Panc1 (cell line): ENCODE data around the gene CHD6.

Source experiments
- POLR2AphosphoS5 ChIP-seq: IDR thresholded peaks from 2 replicates; pipeline ENCODE4 v1.6.1; 2012; ENCODE audit warnings: mild to moderate bottlenecking, low read depth, low read length, moderate library complexity
- TF ChIP-seq, protein P1 (sequence below): fragments of 450-650 bp; IDR thresholded peaks from 2 replicates; pipeline ENCODE4 v1.5.1; 2017; ENCODE audit warnings: mild to moderate bottlenecking

DNA sequence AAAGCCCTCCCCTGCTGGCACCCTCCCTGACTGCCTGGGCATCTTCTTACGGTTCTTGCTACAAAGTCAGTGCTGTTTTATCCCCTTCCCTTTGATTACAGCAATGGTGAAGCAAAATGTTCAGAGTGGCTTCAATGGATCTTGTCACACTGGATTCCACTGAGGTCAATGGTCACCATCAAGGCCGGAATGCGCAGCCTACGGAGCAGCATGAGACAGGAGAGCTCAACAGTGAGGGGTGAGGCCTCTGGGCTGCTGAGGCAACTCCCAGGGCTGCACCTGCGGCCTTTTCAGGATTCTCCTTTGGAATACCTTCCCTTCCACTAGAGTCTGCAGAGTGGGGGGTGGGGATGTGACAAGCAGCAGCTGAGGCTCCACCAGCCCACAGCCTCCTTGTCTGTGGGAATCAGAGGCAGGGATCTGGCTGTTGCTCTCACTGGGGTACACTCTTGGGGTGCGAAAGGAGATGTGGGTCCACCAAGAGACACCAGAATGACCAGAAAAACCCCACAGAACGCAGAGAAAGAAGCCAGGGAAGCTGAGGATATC, 211.2 kb downstream of the CHD6 start:
- TF ChIP-seq, protein P1, sequence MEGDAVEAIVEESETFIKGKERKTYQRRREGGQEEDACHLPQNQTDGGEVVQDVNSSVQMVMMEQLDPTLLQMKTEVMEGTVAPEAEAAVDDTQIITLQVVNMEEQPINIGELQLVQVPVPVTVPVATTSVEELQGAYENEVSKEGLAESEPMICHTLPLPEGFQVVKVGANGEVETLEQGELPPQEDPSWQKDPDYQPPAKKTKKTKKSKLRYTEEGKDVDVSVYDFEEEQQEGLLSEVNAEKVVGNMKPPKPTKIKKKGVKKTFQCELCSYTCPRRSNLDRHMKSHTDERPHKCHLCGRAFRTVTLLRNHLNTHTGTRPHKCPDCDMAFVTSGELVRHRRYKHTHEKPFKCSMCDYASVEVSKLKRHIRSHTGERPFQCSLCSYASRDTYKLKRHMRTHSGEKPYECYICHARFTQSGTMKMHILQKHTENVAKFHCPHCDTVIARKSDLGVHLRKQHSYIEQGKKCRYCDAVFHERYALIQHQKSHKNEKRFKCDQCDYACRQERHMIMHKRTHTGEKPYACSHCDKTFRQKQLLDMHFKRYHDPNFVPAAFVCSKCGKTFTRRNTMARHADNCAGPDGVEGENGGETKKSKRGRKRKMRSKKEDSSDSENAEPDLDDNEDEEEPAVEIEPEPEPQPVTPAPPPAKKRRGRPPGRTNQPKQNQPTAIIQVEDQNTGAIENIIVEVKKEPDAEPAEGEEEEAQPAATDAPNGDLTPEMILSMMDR, result no peak
- TF ChIP-seq POLR2AphosphoS5, result no peak
